ENCODE results near the gene CCPG1.
"Not testable (repeated sequence)": the region's sequence is repeated elsewhere in the genome, so short reads cannot be mapped to it uniquely, and the experiment has no call there.

Gene CCPG1

DNA sequence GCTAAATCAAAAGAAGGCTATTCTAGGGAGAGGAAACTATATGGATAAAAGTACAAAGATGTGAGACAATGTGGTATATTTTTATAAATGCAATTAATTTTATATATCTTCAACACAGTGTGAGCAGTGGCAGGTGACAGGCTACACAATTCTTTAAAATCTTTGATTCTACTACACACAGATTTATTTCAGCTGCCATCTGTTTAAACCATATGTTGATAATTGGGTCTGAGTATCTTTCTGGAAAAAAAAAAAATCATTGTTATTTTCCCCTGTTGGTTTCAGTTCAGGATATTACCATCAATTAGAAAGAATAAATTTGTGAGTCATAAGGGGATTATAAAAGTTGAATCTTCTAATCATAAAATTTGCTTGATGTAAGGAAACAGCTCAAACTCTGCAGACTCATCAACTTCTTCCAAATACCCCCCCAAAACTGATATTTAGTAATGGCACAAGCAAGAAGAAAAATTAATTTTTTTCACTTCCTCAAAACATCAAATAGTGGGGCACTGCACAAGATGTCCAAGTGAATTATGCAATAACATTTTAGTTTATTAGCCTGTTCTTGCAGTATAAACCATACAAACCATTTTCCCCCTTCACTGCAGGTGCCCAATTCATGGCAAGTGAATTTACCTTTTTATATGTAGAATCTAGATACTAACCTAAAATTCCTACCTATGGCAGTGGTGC is 12.2 kb upstream of the CCPG1 start:
- Histone ChIP-seq H4K12ac (ENCODE audit: low read depth, low read length) (no peak overlapping the region), H3K18ac (ENCODE audit: low read length) (no peak overlapping the region), H3K14ac (ENCODE audit: low read length) (no peak overlapping the region), H3K23ac (ENCODE audit: low read length) (no peak overlapping the region), H3K79me2 (ENCODE audit: control insufficient read depth, insufficient read depth, low read length, poor library complexity) (no peaks in the 10 kb centered on the region), H3K4ac (ENCODE audit: low read depth, low read length) (no peak overlapping the region), H2BK12ac (ENCODE audit: low read length) (no peak overlapping the region), H3K27ac (ENCODE audit: low read depth, low read length) (no peak overlapping the region), H3K9me3 (ENCODE audit: insufficient read depth, low read depth, low read length) (no peaks in the 10 kb centered on the region), H2BK120ac (ENCODE audit: insufficient read depth, low read length, poor library complexity) (no peak overlapping the region), H4K91ac (ENCODE audit: low read depth, low read length) (no peak overlapping the region), H3K36me3 (ENCODE audit: control insufficient read depth in 1 of 2, insufficient read depth in 2 of 2, low read length in 2 of 2) (no peaks in the 10 kb centered on the region), H2BK5ac (ENCODE audit: low read depth, low read length, poor library complexity) (no peak overlapping the region), H3K4me2 (ENCODE audit: low read length) (no peak overlapping the region), H4K8ac (ENCODE audit: low read depth, low read length) (no peak overlapping the region), H3K9ac (ENCODE audit: low read length) (no peak overlapping the region), H2AK5ac (ENCODE audit: low read length) (no peak overlapping the region), H3K4me3 (ENCODE audit: low read depth, low read length) (no peak overlapping the region), H3K4me1 (ENCODE audit: control insufficient read depth in 1 of 2, insufficient read depth in 2 of 2, low read length in 2 of 2) (no peaks in the 10 kb centered on the region), H2AFZ (ENCODE audit: insufficient read depth, low read length, poor library complexity) (no peak overlapping the region), H3K79me1 (ENCODE audit: low read length) (no peaks in the 10 kb centered on the region), H3K27me3 (ENCODE audit: insufficient read depth, low read length) (no peaks in the 10 kb centered on the region)
- no peak for DNase-seq

DNA sequence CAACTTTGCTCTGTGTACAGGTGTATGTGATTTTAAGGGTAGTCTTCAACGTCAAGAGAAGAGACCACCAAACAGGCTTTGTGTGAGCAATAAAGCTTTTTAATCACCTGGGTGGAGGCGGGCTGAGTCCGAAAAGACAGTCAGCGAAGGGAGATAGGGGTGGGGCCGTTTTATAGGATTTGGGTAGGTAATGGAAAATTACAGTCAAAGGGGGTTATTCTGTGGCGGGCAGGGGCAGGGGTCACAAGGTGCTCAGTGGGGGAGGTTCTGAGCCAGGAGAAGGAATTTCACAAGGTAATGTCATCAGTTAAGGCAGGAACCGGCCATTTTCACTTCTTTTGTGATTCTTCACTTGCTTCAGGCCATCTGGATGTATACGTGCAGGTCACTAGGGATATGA is 9.5 kb upstream of the CCPG1 start:
- H3K4me3 ChIP-seq (ENCODE audit: low read depth, low read length); H3K79me1 ChIP-seq (ENCODE audit: low read length); H3K36me3 ChIP-seq (ENCODE audit: control insufficient read depth in 1 of 2, insufficient read depth in 2 of 2, low read length in 2 of 2); H3K27ac ChIP-seq (ENCODE audit: low read depth, low read length); H3K9ac ChIP-seq (ENCODE audit: low read length); H3K4me1 ChIP-seq (ENCODE audit: control insufficient read depth in 1 of 2, insufficient read depth in 2 of 2, low read length in 2 of 2); H3K27me3 ChIP-seq (ENCODE audit: insufficient read depth, low read length); H2BK5ac ChIP-seq (ENCODE audit: low read depth, low read length, poor library complexity); H3K4me2 ChIP-seq (ENCODE audit: low read length); H3K4ac ChIP-seq (ENCODE audit: low read depth, low read length); H2BK120ac ChIP-seq (ENCODE audit: insufficient read depth, low read length, poor library complexity); H2AK5ac ChIP-seq (ENCODE audit: low read length); H3K18ac ChIP-seq (ENCODE audit: low read length); H2BK12ac ChIP-seq (ENCODE audit: low read length); H4K8ac ChIP-seq (ENCODE audit: low read depth, low read length); H4K12ac ChIP-seq (ENCODE audit: low read depth, low read length); H3K23ac ChIP-seq (ENCODE audit: low read length); H3K79me2 ChIP-seq (ENCODE audit: control insufficient read depth, insufficient read depth, low read length, poor library complexity); H4K91ac ChIP-seq (ENCODE audit: low read depth, low read length); H3K14ac ChIP-seq (ENCODE audit: low read length); DNase-seq; H3K9me3 ChIP-seq (ENCODE audit: insufficient read depth, low read depth, low read length); H2AFZ ChIP-seq (ENCODE audit: insufficient read depth, low read length, poor library complexity): not testable (repeated sequence)
- no CpG with 5 or more reads among the region's 8 CpGs for WGBS (ENCODE audit: extremely low coverage, insufficient coverage, insufficient read length)

DNA sequence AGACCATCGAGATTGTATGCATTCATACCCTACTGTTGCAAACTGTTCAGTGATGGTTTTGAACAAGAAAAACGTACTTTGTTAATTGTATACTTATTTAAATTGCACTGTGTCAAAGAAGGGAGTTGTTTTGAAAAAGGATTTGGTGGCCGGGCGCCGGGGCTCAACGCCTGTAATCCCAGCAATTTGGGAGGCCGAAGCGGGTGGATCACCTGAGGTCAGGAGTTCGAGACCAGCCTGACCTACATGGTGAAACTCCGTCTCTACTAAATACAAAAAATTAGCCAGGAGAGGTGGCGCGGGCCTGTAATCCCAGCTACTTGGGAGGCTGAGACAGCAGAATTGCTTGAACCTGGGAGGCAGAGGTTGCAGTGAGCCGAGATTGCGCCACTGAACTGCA is 817 bp upstream of the CCPG1 start:
- not testable (repeated sequence) for H4K12ac ChIP-seq (ENCODE audit: low read depth, low read length); H2AK5ac ChIP-seq (ENCODE audit: low read length); H4K91ac ChIP-seq (ENCODE audit: low read depth, low read length); H3K4ac ChIP-seq (ENCODE audit: low read depth, low read length); H3K9me3 ChIP-seq (ENCODE audit: insufficient read depth, low read depth, low read length); H2BK5ac ChIP-seq (ENCODE audit: low read depth, low read length, poor library complexity); H3K18ac ChIP-seq (ENCODE audit: low read length); H3K14ac ChIP-seq (ENCODE audit: low read length); H3K27me3 ChIP-seq (ENCODE audit: insufficient read depth, low read length); H3K23ac ChIP-seq (ENCODE audit: low read length); H3K79me2 ChIP-seq (ENCODE audit: control insufficient read depth, insufficient read depth, low read length, poor library complexity); H3K27ac ChIP-seq (ENCODE audit: low read depth, low read length); H2BK12ac ChIP-seq (ENCODE audit: low read length); DNase-seq; H3K4me1 ChIP-seq (ENCODE audit: control insufficient read depth in 1 of 2, insufficient read depth in 2 of 2, low read length in 2 of 2); H2AFZ ChIP-seq (ENCODE audit: insufficient read depth, low read length, poor library complexity); H3K36me3 ChIP-seq (ENCODE audit: control insufficient read depth in 1 of 2, insufficient read depth in 2 of 2, low read length in 2 of 2); H3K9ac ChIP-seq (ENCODE audit: low read length); H2BK120ac ChIP-seq (ENCODE audit: insufficient read depth, low read length, poor library complexity); H4K8ac ChIP-seq (ENCODE audit: low read depth, low read length); H3K79me1 ChIP-seq (ENCODE audit: low read length); H3K4me3 ChIP-seq (ENCODE audit: low read depth, low read length)
- peak overlapping the region; percentile 90 for H3K4me2 ChIP-seq (ENCODE audit: low read length)
- no CpG with 5 or more reads among the region's 14 CpGs for WGBS (ENCODE audit: extremely low coverage, insufficient coverage, insufficient read length)

DNA sequence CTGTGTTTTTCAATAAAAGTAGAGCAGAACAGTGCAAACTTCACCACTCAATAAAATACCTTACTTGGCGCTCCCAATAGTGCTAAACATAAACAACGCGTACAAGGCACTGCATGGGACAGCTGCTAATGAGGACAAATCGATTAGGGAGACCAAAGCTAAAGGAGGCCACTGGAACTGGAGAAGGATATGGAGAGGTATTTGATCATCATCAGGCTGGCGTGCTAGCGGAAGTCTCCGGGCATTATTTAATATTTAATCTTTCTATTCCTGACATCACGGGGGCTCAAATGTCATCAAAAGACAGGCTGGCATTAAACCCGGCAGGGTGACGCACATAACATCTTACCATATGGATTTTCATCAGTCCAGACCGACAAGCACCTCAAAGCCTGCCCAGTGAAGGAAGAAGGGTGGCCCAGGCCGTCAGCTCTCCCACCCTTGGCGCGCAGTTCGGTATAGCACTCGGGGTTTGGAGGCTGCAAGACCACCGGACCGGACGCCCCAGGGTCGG is 604 bp downstream of the CCPG1 start:
- Histone ChIP-seq H2BK120ac (ENCODE audit: insufficient read depth, low read length, poor library complexity) (no peak overlapping the region), H3K4me3 (ENCODE audit: low read depth, low read length) (peak overlapping the region; percentile 87), H3K36me3 (ENCODE audit: control insufficient read depth in 1 of 2, insufficient read depth in 2 of 2, low read length in 2 of 2) (no peaks in the 10 kb centered on the region), H3K9ac (ENCODE audit: low read length) (peak overlapping the region; percentile 68), H2BK12ac (ENCODE audit: low read length) (no peak overlapping the region), H3K27ac (ENCODE audit: low read depth, low read length) (peak overlapping the region; percentile 15), H4K8ac (ENCODE audit: low read depth, low read length) (peak overlapping the region; percentile 83), H3K79me2 (ENCODE audit: control insufficient read depth, insufficient read depth, low read length, poor library complexity) (peaks cover 2% of the 10 kb centered on the region), H4K91ac (ENCODE audit: low read depth, low read length) (peak overlapping the region; percentile 48), H3K4me1 (ENCODE audit: control insufficient read depth in 1 of 2, insufficient read depth in 2 of 2, low read length in 2 of 2) (peaks cover 0 to 4% of the 10 kb centered on the region in 2 experiments), H2AFZ (ENCODE audit: insufficient read depth, low read length, poor library complexity) (peak overlapping the region; percentile 75), H3K4me2 (ENCODE audit: low read length) (peak overlapping the region; percentile 90), H3K9me3 (ENCODE audit: insufficient read depth, low read depth, low read length) (no peaks in the 10 kb centered on the region), H2AK5ac (ENCODE audit: low read length) (no peak overlapping the region), H3K14ac (ENCODE audit: low read length) (peak overlapping the region; percentile 73), H3K18ac (ENCODE audit: low read length) (no peak overlapping the region), H3K23ac (ENCODE audit: low read length) (no peak overlapping the region), H3K79me1 (ENCODE audit: low read length) (no peaks in the 10 kb centered on the region), H4K12ac (ENCODE audit: low read depth, low read length) (peak overlapping the region; percentile 46), H3K4ac (ENCODE audit: low read depth, low read length) (no peak overlapping the region), H3K27me3 (ENCODE audit: insufficient read depth, low read length) (no peaks in the 10 kb centered on the region), H2BK5ac (ENCODE audit: low read depth, low read length, poor library complexity) (no peak overlapping the region)
- no CpG with 5 or more reads among the region's 20 CpGs for WGBS (ENCODE audit: extremely low coverage, insufficient coverage, insufficient read length)
- no peak for DNase-seq
